ENCODE results near the gene CDC25B. TPM values are rescaled to one million over a fixed set of nuclear protein-coding genes. Genes with fewer than 3 reads are reported as not detected.

CDC25B gene
- total and polyA plus RNA-seq, 2 of the 8 experiments (the other 6 are each of a cell fraction or from before 2014, with no cell fraction given): 21.7 to 31.2 TPM

- TF ChIP-seq BCL11A (IDR thresholded peaks at IDR 0.05; ENCODE audit: low read depth in 2 of 2, low read length in 2 of 2) (no peak), SIX5 (IDR thresholded peaks at IDR 0.05; ENCODE audit: low read depth, low read length) (no peak), EP300 (IDR thresholded peaks at IDR 0.05; ENCODE audit: borderline replicate concordance in 1 of 2, low read depth in 2 of 2, low read length in 2 of 2) (no peak), CEBPB (IDR thresholded peaks at IDR 0.05; ENCODE audit: low read depth, low read length) (no peak)
Measured at GRCh38 chr20:3797226-3797545, 1.1 kb downstream of the CDC25B start (continued).

All from H1 (cell line).